Stomach (tissue), 9 donors: ENCODE data around the gene HOMER3. TPM values are rescaled to one million over a fixed set of nuclear protein-coding genes. Genes with fewer than 3 reads are reported as not detected.
"Not testable (repeated sequence)": the region's sequence is repeated elsewhere in the genome, so short reads cannot be mapped to it uniquely, and the experiment has no call there.

ENCODE experiments used
- DNase-seq, 2 donors: peaks; one replicate each; pipeline versions ENCODE4 v3.0.0 to v3.0.0-alpha.2; 2013 to 2019
- H3K27ac ChIP-seq, 5 donors: fragments of 200-600 bp in 4 of 5; sonication (generic) in 4 of 5; one replicate each; pipeline ENCODE4 v1.5.1; 2013 to 2019; ENCODE audit warnings: mild to moderate bottlenecking in 1 of 5, moderate library complexity in 1 of 5
- H3K27me3 ChIP-seq, 3 donors: fragments of 200-600 bp; sonication (generic); one replicate each; pipeline ENCODE4 v1.5.1; 2017 to 2019; ENCODE audit warnings: mixed run types in 1 of 3
- H3K36me3 ChIP-seq, 4 donors: fragments of 200-600 bp; sonication (generic); 1 replicate in 3 of 4; 2 replicates in 1 of 4; pipeline ENCODE4 v1.5.1; 2016 to 2019
- H3K4me1 ChIP-seq, 4 donors: fragments of 200-600 bp; sonication (generic); one replicate each; pipeline ENCODE4 v1.5.1; 2016 to 2019
- H3K4me3 ChIP-seq, 4 donors: fragments of 200-600 bp; sonication (generic) in 3 of 4; one replicate each; pipeline ENCODE4 v1.5.1; 2016 to 2019; ENCODE audit warnings: mild to moderate bottlenecking in 1 of 4
- H3K9me3 ChIP-seq, 4 donors: fragments of 200-600 bp; sonication (generic); one replicate each; pipeline ENCODE4 v1.5.1; 2016 to 2019
- EP300 ChIP-seq: sonication (generic); formaldehyde crosslinking; IDR thresholded peaks from one replicate; pipeline ENCODE4 v1.6.1; 2017; ENCODE audit warnings: antibody characterized with exemption
- POLR2A ChIP-seq, 4 donors: fragments of 450-650 bp; IDR thresholded peaks; one replicate each; pipeline ENCODE4 v1.6.1; 2016; ENCODE audit warnings: antibody characterized with exemption in 4 of 4, control low read depth in 2 of 4, mild to moderate bottlenecking in 1 of 4, moderate library complexity in 1 of 4
- POLR2AphosphoS5 ChIP-seq, 3 donors: sonication (generic); formaldehyde crosslinking; IDR thresholded peaks; one replicate each; pipeline ENCODE4 v1.6.1; 2016; ENCODE audit warnings: antibody characterized with exemption in 3 of 3
- WGBS, 5 donors: extraction: QIAGEN DNeasy Blood & Tissue Kit in 3 of 5; methylation state at CpG; one replicate each; pipeline versions ENCODE4 v1.1.5 to v1.1.7; 2013 to 2018; 5-methylcytosine and 5-hydroxymethylcytosine counted together
- intact Hi-C: fragments of 100-400 bp; cut with DNase I; formaldehyde crosslinking; loops from one replicate; pipeline ENCODE4 v1.15.1; 2023; ENCODE audit warnings: low total_unique reads
- polyA plus RNA-seq, 3 donors: library from polyadenylated mRNA; stranded (reverse); fragments of 200-250 nt; gene quantifications; one replicate each; pipeline ENCODE4 v1.2.3, GENCODE V29; 2013
- total RNA-seq, 5 donors: library from RNA; depleted of rRNA; stranded (reverse); fragments of >200 nt; gene quantifications; one replicate each; pipeline versions ENCODE4 v1.1.0 to v1.2.3, GENCODE V29; 2014 to 2016
- TF ChIP-seq, protein P1 (sequence below), 7 experiments: fragments of 450-650 bp in 4 of 7; fragments of 200-600 bp in 3 of 7; sonication (generic) in 3 of 7; IDR thresholded peaks; one replicate each; pipeline ENCODE4 v1.5.1; 2016 to 2019; ENCODE audit warnings: antibody characterized with exemption in 7 of 7, control low read depth in 2 of 7, mild to moderate bottlenecking in 1 of 7
- donor health status: healthy with polysubstance abuse.
- donor health status: Bipolar disorder and iron deficiency.
- donor health status: healthy.

HOMER3 gene
- total and polyA plus RNA-seq, 8 donors, result 5.1 to 74.7 (median 16.8) TPM

DNA sequence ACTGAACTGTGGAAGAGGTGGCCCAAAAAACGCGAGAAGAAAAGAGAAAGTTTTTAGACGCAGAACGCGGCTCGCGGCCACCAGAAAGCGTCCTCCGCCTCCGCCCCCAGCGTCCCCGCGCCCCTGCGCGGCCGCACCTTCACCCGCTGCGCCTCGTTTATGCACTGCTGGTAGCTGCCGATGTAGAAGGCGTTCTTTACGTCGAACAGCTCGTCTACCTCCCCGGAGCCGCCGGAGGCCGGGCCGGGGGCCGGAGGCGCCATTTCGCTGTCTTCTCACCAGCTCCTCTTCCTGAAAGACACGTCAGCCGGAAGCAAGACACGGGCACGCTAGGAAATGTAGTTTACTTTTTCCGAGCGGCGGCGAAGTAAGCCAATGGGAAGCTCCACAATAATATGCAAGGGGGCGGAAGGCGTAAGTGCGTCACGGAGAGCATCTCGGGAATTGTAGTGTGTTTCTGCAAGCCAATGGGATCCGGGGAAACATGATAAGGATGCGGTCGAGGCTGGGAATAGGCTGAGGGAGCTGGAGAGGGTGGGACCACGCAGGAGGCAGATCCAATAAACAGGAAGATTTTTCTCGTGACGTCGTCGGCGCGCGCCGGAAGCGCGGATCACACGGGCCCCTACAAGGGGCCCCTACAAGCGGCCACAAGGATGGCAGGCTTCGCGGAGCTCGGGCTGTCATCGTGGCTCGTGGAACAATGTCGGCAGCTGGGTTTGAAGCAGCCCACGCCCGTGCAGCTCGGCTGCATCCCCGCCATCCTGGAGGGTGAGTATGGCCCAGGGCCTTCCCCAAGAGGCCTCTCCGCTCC lies 21.7 kb downstream of the HOMER3 start, which contains the start of the genes COPE and DDX49:
Gene COPE, minus strand, starts transcription at position 302 of the 814 bp plus-strand sequence. Its CDS starts 39 bp downstream, at position 263.
Gene DDX49, plus strand, starts transcription at position 630 of the 814 bp plus-strand sequence. Its CDS starts 27 bp downstream, at position 657.
- Histone ChIP-seq H3K36me3 (peaks cover 37 to 64% (median 52%) of the 10 kb centered on the region in 4 donors), H3K4me1 (peaks cover 21 to 58% (median 53%) of the 10 kb centered on the region in 4 donors), H3K9me3 (no peaks in the 10 kb centered on the region), H3K27ac (peak within 1 kb of the TSS; percentile 86 to 95 (median 93)), H3K27me3 (no peaks in the 10 kb centered on the region), H3K4me3 (peak within 1 kb of the TSS; percentile 93 to 99 (median 98))
- TF ChIP-seq POLR2AphosphoS5 (IDR thresholded peaks at IDR 0.05) (peak; percentile 82 to 87 (median 87)), POLR2A (IDR thresholded peaks at IDR 0.05) (peak in 2 of 4 donors; percentile 66 to 78), EP300 (no peak)
- DNase-seq, result peak; percentile 97 to 100
- 0% methylated on average over 45 to 72 of the region's 72 CpGs for WGBS, 5 donors
- intact Hi-C loops, result no loop called here

DNA sequence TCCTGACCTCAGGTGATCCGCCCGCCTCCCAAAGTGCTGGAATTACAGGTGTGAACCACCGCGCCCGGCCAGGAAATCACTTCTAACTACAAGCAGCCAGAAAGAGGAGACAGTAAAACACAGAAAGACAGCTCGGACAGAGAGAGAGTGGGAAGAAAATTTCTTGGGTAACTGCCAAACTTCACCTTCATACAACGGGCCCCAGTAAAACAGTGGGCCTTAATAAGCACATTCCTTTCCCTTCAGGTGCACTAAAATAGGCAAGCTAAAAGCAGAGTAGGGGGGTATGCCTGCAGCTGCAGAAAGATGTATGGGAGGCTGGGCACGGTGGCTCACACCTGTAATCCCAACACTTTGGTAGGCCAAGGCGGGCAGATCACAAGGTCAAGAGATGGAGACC lies 23.4 kb downstream of the HOMER3 start:
- H3K27me3 ChIP-seq, intact Hi-C loops, DNase-seq, H3K27ac ChIP-seq, H3K9me3 ChIP-seq: not testable (repeated sequence)
- H3K4me1 ChIP-seq, result peaks cover 21 to 73% (median 55%) of the 10 kb centered on the region in 4 donors
- H3K4me3 ChIP-seq, result peak overlapping the region in 2 of 4 donors; percentile 93 to 99
- WGBS, 5 donors, result 83 to 90% (median 86%) methylated on average over 9 of the region's 9 CpGs
- H3K36me3 ChIP-seq, result peaks cover 32 to 64% (median 52%) of the 10 kb centered on the region in 4 donors

DNA sequence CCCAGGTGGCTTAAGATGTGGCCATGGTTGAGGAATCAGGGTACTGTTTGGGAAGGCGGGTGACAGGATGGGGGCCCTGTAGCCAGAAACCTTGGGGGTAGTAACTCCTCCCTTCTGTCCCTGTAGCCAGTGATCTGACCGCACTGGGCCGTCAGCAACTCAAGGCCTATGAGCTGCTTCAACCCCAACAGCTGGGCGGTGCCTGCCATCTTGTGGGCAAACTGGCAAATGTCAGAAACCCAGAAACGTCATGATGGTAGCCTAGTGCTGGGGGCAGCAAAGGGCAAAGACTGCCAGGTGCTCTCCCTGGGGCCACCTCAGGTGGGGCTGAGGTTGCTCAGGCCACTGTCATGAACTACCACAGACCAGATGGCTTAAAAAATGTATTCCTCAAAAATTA lies 25.4 kb downstream of the HOMER3 start:
- Histone ChIP-seq H3K27me3 (no peaks in the 10 kb centered on the region), H3K4me1 (peaks cover 18 to 62% (median 46%) of the 10 kb centered on the region in 4 donors), H3K36me3 (peaks cover 32 to 62% (median 54%) of the 10 kb centered on the region in 4 donors), H3K9me3 (no peaks in the 10 kb centered on the region), H3K27ac (peak overlapping the region in 1 of 5 donors; percentile 24), H3K4me3 (no peak overlapping the region)
- TF ChIP-seq EP300 (no peak), POLR2A (IDR thresholded peaks at IDR 0.05) (no peak), POLR2AphosphoS5 (IDR thresholded peaks at IDR 0.05) (no peak)
- TF ChIP-seq, protein P1, sequence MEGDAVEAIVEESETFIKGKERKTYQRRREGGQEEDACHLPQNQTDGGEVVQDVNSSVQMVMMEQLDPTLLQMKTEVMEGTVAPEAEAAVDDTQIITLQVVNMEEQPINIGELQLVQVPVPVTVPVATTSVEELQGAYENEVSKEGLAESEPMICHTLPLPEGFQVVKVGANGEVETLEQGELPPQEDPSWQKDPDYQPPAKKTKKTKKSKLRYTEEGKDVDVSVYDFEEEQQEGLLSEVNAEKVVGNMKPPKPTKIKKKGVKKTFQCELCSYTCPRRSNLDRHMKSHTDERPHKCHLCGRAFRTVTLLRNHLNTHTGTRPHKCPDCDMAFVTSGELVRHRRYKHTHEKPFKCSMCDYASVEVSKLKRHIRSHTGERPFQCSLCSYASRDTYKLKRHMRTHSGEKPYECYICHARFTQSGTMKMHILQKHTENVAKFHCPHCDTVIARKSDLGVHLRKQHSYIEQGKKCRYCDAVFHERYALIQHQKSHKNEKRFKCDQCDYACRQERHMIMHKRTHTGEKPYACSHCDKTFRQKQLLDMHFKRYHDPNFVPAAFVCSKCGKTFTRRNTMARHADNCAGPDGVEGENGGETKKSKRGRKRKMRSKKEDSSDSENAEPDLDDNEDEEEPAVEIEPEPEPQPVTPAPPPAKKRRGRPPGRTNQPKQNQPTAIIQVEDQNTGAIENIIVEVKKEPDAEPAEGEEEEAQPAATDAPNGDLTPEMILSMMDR (IDR thresholded peaks at IDR 0.05), result no peak
- intact Hi-C loops, result no loop called here
- 46 to 82% (median 55%) methylated on average over 2 to 5 of the region's 5 CpGs for WGBS, 5 donors
- peak; percentile 36 to 71 for DNase-seq

DNA sequence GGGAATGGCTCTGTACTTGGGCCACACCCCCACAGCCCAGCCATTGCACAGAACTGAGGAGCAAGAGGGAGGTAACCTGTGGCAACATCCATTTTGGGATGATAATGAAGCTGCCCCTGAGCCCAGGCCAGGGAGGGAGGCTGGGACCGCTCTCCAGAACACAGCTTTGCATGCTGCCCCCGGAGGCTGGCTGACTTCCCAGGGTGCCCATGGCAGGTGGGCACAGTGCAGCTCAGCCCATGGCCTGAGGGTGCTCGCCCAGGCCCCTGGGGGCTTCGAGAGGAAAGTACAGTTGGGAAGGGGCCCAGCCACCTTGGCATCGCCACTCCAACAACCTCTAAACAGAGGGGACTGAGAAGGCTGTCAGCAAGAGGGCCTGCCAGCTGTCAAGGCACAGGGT lies 27.6 kb downstream of the HOMER3 start:
- TF ChIP-seq POLR2AphosphoS5 (IDR thresholded peaks at IDR 0.05), result no peak
- TF ChIP-seq POLR2A (IDR thresholded peaks at IDR 0.05), result no peak
- TF ChIP-seq, protein P1 (IDR thresholded peaks at IDR 0.05), result no peak
- no peak for TF ChIP-seq EP300
- intact Hi-C loops, result no loop called here
- Histone ChIP-seq H3K9me3 (no peaks in the 10 kb centered on the region), H3K36me3 (peaks cover 45 to 83% (median 75%) of the 10 kb centered on the region in 4 donors), H3K4me3 (no peak overlapping the region), H3K27ac (no peak overlapping the region), H3K27me3 (no peaks in the 10 kb centered on the region), H3K4me1 (peaks cover 9 to 53% (median 34%) of the 10 kb centered on the region in 4 donors)
- WGBS, 5 donors, result 83 to 93% (median 90%) methylated on average over 3 to 5 of the region's 5 CpGs
- DNase-seq, result no peak

DNA sequence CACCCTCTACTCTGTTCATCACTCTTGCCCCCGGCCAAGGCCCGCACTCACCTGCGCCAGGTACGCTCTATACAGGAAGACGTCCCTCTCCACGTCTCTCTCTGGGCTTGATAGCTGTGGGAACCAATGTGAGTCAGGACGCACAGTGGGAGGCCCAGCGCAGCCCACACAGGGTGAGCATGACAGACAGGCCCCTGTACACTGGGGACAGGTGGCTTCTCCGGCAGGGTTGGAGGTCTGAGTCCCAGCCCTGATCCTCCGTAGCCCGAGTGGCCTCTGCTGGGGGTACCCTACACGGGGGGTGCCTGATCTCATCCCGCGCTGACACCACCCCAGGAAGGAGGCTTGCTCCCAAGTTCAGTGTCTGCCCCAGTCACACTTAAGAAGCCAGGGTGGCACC lies 28.1 kb downstream of the HOMER3 start:
- intact Hi-C loops, result no loop called here
- H3K27ac ChIP-seq, result no peak overlapping the region
- H3K4me1 ChIP-seq, result peaks cover 4 to 47% (median 28%) of the 10 kb centered on the region in 4 donors
- DNase-seq, result no peak
- H3K4me3 ChIP-seq, result no peak overlapping the region
- 96 to 98% (median 97%) methylated on average over 14 of the region's 14 CpGs for WGBS, 5 donors
- H3K9me3 ChIP-seq, result no peaks in the 10 kb centered on the region
- TF ChIP-seq EP300, result no peak
- no peak for TF ChIP-seq POLR2AphosphoS5 (IDR thresholded peaks at IDR 0.05)
- TF ChIP-seq POLR2A (IDR thresholded peaks at IDR 0.05), result no peak
- TF ChIP-seq, protein P1 (IDR thresholded peaks at IDR 0.05), result no peak
- peaks cover 45 to 88% (median 79%) of the 10 kb centered on the region in 4 donors for H3K36me3 ChIP-seq
- no peaks in the 10 kb centered on the region for H3K27me3 ChIP-seq
